HepG2 (cell line): Measurements from ENCODE around the gene GH2. TPM values are rescaled to one million over a fixed set of nuclear protein-coding genes. Genes with fewer than 3 reads are reported as not detected.

ENCODE experiments used
- AHDC1 ChIP-seq: sonication (generic); formaldehyde crosslinking; IDR thresholded peaks from 2 replicates; pipeline ENCODE4 v1.5.1; 2020; ENCODE audit warnings: mild to moderate bottlenecking, missing genetic modification reagents, borderline replicate concordance
- ASH2L ChIP-seq: fragments of 300-600, 200-600 bp; sonication (generic); IDR thresholded peaks from 2 replicates; pipeline ENCODE4 v1.7.0; 2017; ENCODE audit warnings: low read depth, mild to moderate bottlenecking, moderate library complexity, mixed read lengths, low read length; ENCODE audit not compliant: insufficient read length
- CREM ChIP-seq, 2 experiments: sonication (generic) in 1 of 2; formaldehyde crosslinking in 1 of 2; IDR thresholded peaks; 2 replicates each; pipeline versions ENCODE4 v1.4.0 to v1.6.1; 2016 to 2020; ENCODE audit warnings: antibody characterized with exemption in 1 of 2, mild to moderate bottlenecking in 1 of 2, missing genetic modification reagents in 1 of 2
- CSRNP2 ChIP-seq: sonication (generic); formaldehyde crosslinking; conservative IDR thresholded peaks from 2 replicates; pipeline ENCODE4 v1.8.0; 2022; ENCODE audit warnings: low read depth, missing genetic modification reagents
- DNMT1 ChIP-seq: sonication (generic); formaldehyde crosslinking; IDR thresholded peaks from 2 replicates; pipeline ENCODE4 v1.5.1; 2020; ENCODE audit warnings: mild to moderate bottlenecking, missing genetic modification reagents
- EP300 ChIP-seq, 3 experiments: sonication (generic) in 1 of 3; formaldehyde crosslinking in 1 of 3; IDR thresholded peaks; 2 replicates each; pipeline versions ENCODE4 v1.5.1 to v1.6.1; 2011 to 2020; ENCODE audit warnings: low read depth in 2 of 3, low read length in 2 of 3, borderline replicate concordance in 1 of 3, improper control_type of control experiment in 1 of 3, mild to moderate bottlenecking in 1 of 3, missing genetic modification reagents in 1 of 3, moderate library complexity in 1 of 3
- ETV5 ChIP-seq: IDR thresholded peaks from 2 replicates; pipeline ENCODE4 v1.6.1; 2018; ENCODE audit warnings: missing biosample characterization, missing genetic modification reagents, inconsistent platforms, borderline replicate concordance
- HDAC1 ChIP-seq: sonication (generic); formaldehyde crosslinking; IDR thresholded peaks from 2 replicates; pipeline ENCODE4 v1.5.1; 2020; ENCODE audit warnings: mild to moderate bottlenecking, missing genetic modification reagents
- JDP2 ChIP-seq: sonication (generic); formaldehyde crosslinking; IDR thresholded peaks from 2 replicates; pipeline ENCODE4 v1.8.1; 2022; ENCODE audit warnings: missing genetic modification reagents, borderline replicate concordance
- NFYB ChIP-seq: sonication (generic); formaldehyde crosslinking; IDR thresholded peaks from 2 replicates; pipeline ENCODE4 v1.4.0; 2020; ENCODE audit warnings: missing genetic modification reagents
- RFXANK ChIP-seq: IDR thresholded peaks from 2 replicates; pipeline ENCODE4 v1.6.1; 2016
- SMYD3 ChIP-seq: sonication (generic); formaldehyde crosslinking; IDR thresholded peaks from 2 replicates; pipeline ENCODE4 v1.8.1; 2023; ENCODE audit warnings: mild to moderate bottlenecking, missing genetic modification reagents
- TEAD3 ChIP-seq: optimal IDR thresholded peaks from 2 replicates; pipeline ENCODE3; 2016; ENCODE audit warnings: borderline replicate concordance
- YEATS2 ChIP-seq: sonication (generic); formaldehyde crosslinking; IDR thresholded peaks from 2 replicates; pipeline ENCODE4 v1.4.0; 2020; ENCODE audit warnings: missing genetic modification reagents, borderline replicate concordance
- ZGPAT ChIP-seq: IDR thresholded peaks from 2 replicates; pipeline ENCODE4 v1.6.1; 2016; ENCODE audit warnings: mild to moderate bottlenecking
- ZNF24 ChIP-seq: fragments of 450-650 bp; IDR thresholded peaks from 2 replicates; pipeline ENCODE4 v1.6.1; 2017; ENCODE audit warnings: antibody characterized with exemption, mild to moderate bottlenecking
- ZNF3 ChIP-seq: IDR thresholded peaks from 2 replicates; pipeline ENCODE4 v1.7.0; 2017; ENCODE audit warnings: inconsistent platforms
- ZNF547 ChIP-seq: sonication (generic); formaldehyde crosslinking; IDR thresholded peaks from 2 replicates; pipeline ENCODE4 v1.5.1; 2020; ENCODE audit warnings: mild to moderate bottlenecking, missing genetic modification reagents
- ZNF556 ChIP-seq: sonication (generic); formaldehyde crosslinking; IDR thresholded peaks from 2 replicates; pipeline ENCODE4 v1.4.0; 2020; ENCODE audit warnings: mild to moderate bottlenecking, missing genetic modification reagents, borderline replicate concordance
- ZSCAN30 ChIP-seq: sonication (generic); formaldehyde crosslinking; IDR thresholded peaks from 2 replicates; pipeline ENCODE4 v1.5.0; 2020; ENCODE audit warnings: mild to moderate bottlenecking, missing genetic modification reagents
- polyA plus RNA-seq, 8 experiments: library from polyadenylated mRNA; depleted of rRNA in 3 of 8; stranded (reverse) in 7 of 8; unstranded in 1 of 8; fragments of >200 nt; fragmentation: Illumina TruSeq in 4 of 8; extraction: Trizol in 4 of 8; gene quantifications; 2 replicates each; pipeline versions ENCODE4 v1.2.1 to v1.2.3, GENCODE V29; 2011 to 2016; ENCODE audit warnings: low read depth in 4 of 8, missing spikeins in 1 of 8, mixed read lengths in 1 of 8; ENCODE audit not compliant: insufficient read depth in 1 of 8
- total RNA-seq, 5 experiments: library from RNA; depleted of rRNA; stranded (reverse); fragments of >200 nt; fragmentation: Illumina TruSeq; extraction: Trizol; gene quantifications; 2 replicates each; pipeline ENCODE4 v1.2.3, GENCODE V29; 2016; ENCODE audit warnings: low read depth in 1 of 5

The GH2 gene
- total and polyA plus RNA-seq, 2 of the 13 experiments (the other 11 are each of a cell fraction or from before 2014, with no cell fraction given): not detected

GRCh38 chr17:63848834-63849689, 32.7 kb downstream of the GH2 start (continued):
- TF ChIP-seq ETV5 (CRISPR knock-in tag) (no peak), JDP2 (no peak), ZNF547 (CRISPR knock-in tag) (0 out of 2 replicates have a peak, but pooled peaks have one; percentile 20), AHDC1 (no peak), ZNF24 (no peak), ZSCAN30 (no peak), NFYB (CRISPR knock-in tag) (peak; percentile 68), ASH2L (no peak), ZGPAT (CRISPR knock-in tag) (no peak), CSRNP2 (no peak), YEATS2 (CRISPR knock-in tag) (0 out of 2 replicates have a peak, but pooled peaks have one; percentile 24), HDAC1 (no peak), ZNF556 (no peak), TEAD3 (CRISPR knock-in tag) (no peak), CREM (IDR thresholded peaks at IDR 0.05) (peak; percentile 83), CREM (CRISPR knock-in tag; IDR thresholded peaks at IDR 0.05) (peak; percentile 49; the same call in 1 of the 2 replicates), RFXANK (CRISPR knock-in tag) (peak; percentile 100), ZNF3 (CRISPR knock-in tag) (no peak), SMYD3 (CRISPR knock-in tag) (no peak), DNMT1 (CRISPR knock-in tag) (no peak; the same call in 1 of the 2 replicates), EP300 (IDR thresholded peaks at IDR 0.05; ENCODE audit: low read depth in 2 of 2, low read length in 2 of 2) (no peak), EP300 (CRISPR knock-in tag; IDR thresholded peaks at IDR 0.05; ENCODE audit: borderline replicate concordance) (no peak)
